GM12878 (cell line): ENCODE data around the gene UBASH3B. TPM values are rescaled to one million over a fixed set of nuclear protein-coding genes. Genes with fewer than 3 reads are reported as not detected.

ENCODE experiments used
- ATAC-seq: fragments of 200-7000 bp; cut with Tn5 transposase; 3 replicates; pipeline ENCODE4 v1.9.1; 2020; ENCODE audit warnings: mild to moderate bottlenecking, moderate library complexity
- BruUV-seq: library from RNA; stranded (reverse); fragments of 400-500 nt; replicated peaks from 2 replicates; lab custom pipeline; 2021; lab: Mats Ljungman, UMichigan
- CTCF ChIA-PET: fragments of 300-600 bp; sonication (Branson Sonifier 250); formaldehyde crosslinking; extraction: SDS; loops from one replicate; lab custom pipeline; 2021; ENCODE audit warnings: inconsistent platforms; lab: Yijun Ruan, JAX
- POLR2A ChIA-PET: fragments of 350-600 bp; formaldehyde crosslinking; extraction: SDS; loops from one replicate; lab custom pipeline; 2021; ENCODE audit warnings: inconsistent platforms; lab: Charles Lee
- RAD21 ChIA-PET: fragments of 300-600 bp; sonication (Branson Sonifier 250); formaldehyde crosslinking; loops from one replicate; lab custom pipeline; 2023; ENCODE audit warnings: antibody characterized with exemption; ENCODE audit not compliant: unreplicated experiment; lab: Charles Lee
- SMC1A ChIA-PET: fragments of 300-600 bp; sonication (Branson Sonifier 250); formaldehyde crosslinking; loops from one replicate; lab custom pipeline; 2023; ENCODE audit not compliant: unreplicated experiment, uncharacterized antibody; lab: Charles Lee
- DNase-seq: peaks from one replicate; pipeline ENCODE4 v3.0.0-alpha.2; 2011; ENCODE audit warnings: low read depth, low spot score
- FAIRE-seq: peaks from 3 replicates; lab custom pipeline; 2011; peaks lifted over from hg19 to GRCh38; lab: Jason Lieb, UNC
- H2AFZ ChIP-seq: 2 replicates; pipeline ENCODE4 v1.6.0; 2011; ENCODE audit warnings: low read depth, low read length, control low read depth; ENCODE audit not compliant: control insufficient read depth
- H3K27ac ChIP-seq: 2 replicates; pipeline ENCODE4 v1.5.1; 2011; ENCODE audit warnings: control low read depth; ENCODE audit not compliant: control insufficient read depth, insufficient read depth
- H3K27me3 ChIP-seq, 2 experiments: replicated peaks in 1 of 2; 2 replicates each; pipeline versions ENCODE4 v1.6.0 to v1.6.1; 2011; ENCODE audit warnings: low read length in 1 of 2; ENCODE audit not compliant: control insufficient read depth in 2 of 2, insufficient read depth in 2 of 2
- H3K36me3 ChIP-seq, 2 experiments: 2 replicates each; pipeline ENCODE4 v1.5.1; 2011; ENCODE audit warnings: low read length in 1 of 2; ENCODE audit not compliant: control insufficient read depth in 2 of 2, insufficient read depth in 2 of 2
- H3K4me1 ChIP-seq: 2 replicates; pipeline ENCODE4 v1.6.1; 2011; ENCODE audit warnings: mild to moderate bottlenecking, low read length, moderate library complexity, mixed read lengths; ENCODE audit not compliant: control insufficient read depth, insufficient read depth
- H3K4me2 ChIP-seq: 2 replicates; pipeline ENCODE4 v1.6.0; 2011; ENCODE audit warnings: control low read depth; ENCODE audit not compliant: control insufficient read depth, insufficient read depth
- H3K4me3 ChIP-seq: fragments of 200-600 bp; sonication (generic); 2 replicates; pipeline ENCODE4 v1.5.1; 2016
- H3K79me2 ChIP-seq: 2 replicates; pipeline ENCODE4 v1.6.0; 2011; ENCODE audit warnings: low read length; ENCODE audit not compliant: control insufficient read depth, insufficient read depth
- H3K9ac ChIP-seq: 2 replicates; pipeline ENCODE4 v1.8.0; 2011; ENCODE audit warnings: low read length, control low read depth, mixed read lengths; ENCODE audit not compliant: control insufficient read depth, insufficient read depth
- H3K9me3 ChIP-seq: replicated peaks from 3 replicates; pipeline ENCODE4 v1.5.1; 2011; ENCODE audit warnings: mild to moderate bottlenecking, low read length; ENCODE audit not compliant: control insufficient read depth, insufficient read depth
- H4K20me1 ChIP-seq: 2 replicates; pipeline ENCODE4 v1.6.0; 2011; ENCODE audit not compliant: control insufficient read depth, insufficient read depth
- ASH2L ChIP-seq: fragments of 300-600, 200-600 bp; sonication (generic); IDR thresholded peaks from 2 replicates; pipeline ENCODE4 v1.6.1; 2017; ENCODE audit warnings: low read depth, mild to moderate bottlenecking, borderline replicate concordance
- BHLHE40 ChIP-seq, 2 experiments: fragments of 450-650 bp in 1 of 2; IDR thresholded peaks; 2 replicates each; pipeline ENCODE4 v1.6.1; 2011 to 2017; ENCODE audit warnings: low read depth in 2 of 2, borderline replicate concordance in 1 of 2, improper control_type of control experiment in 1 of 2, low read length in 1 of 2, mild to moderate bottlenecking in 1 of 2
- EGR1 ChIP-seq, 2 experiments: IDR thresholded peaks; 1 replicate in 1 of 2; 2 replicates in 1 of 2; pipeline ENCODE4 v1.6.1; 2011 to 2012; ENCODE audit warnings: low read depth in 2 of 2, low read length in 2 of 2, borderline replicate concordance in 1 of 2, mild to moderate bottlenecking in 1 of 2, moderate library complexity in 1 of 2
- ETV6 ChIP-seq, 2 experiments: fragments of 450-650 bp in 1 of 2; IDR thresholded peaks in 1 of 2; conservative IDR thresholded peaks in 1 of 2; 2 replicates each; pipeline ENCODE4 v1.6.1; 2014; ENCODE audit warnings: antibody characterized with exemption in 1 of 2, borderline replicate concordance in 1 of 2, low read depth in 1 of 2, mild to moderate bottlenecking in 1 of 2, moderate library complexity in 1 of 2
- IKZF1 ChIP-seq: fragments of 450-650 bp; conservative IDR thresholded peaks from 2 replicates; pipeline ENCODE4 v1.6.1; 2017; ENCODE audit warnings: antibody characterized with exemption, mild to moderate bottlenecking
- IKZF2 ChIP-seq, 2 experiments: fragments of 450-650 bp; IDR thresholded peaks; 2 replicates each; pipeline ENCODE4 v1.6.1; 2017; ENCODE audit warnings: mild to moderate bottlenecking in 2 of 2, moderate library complexity in 2 of 2
- IRF3 ChIP-seq: fragments of 450-650 bp; IDR thresholded peaks from 2 replicates; pipeline ENCODE4 v1.6.1; 2014; ENCODE audit warnings: mild to moderate bottlenecking
- MEF2A ChIP-seq: IDR thresholded peaks from 2 replicates; pipeline ENCODE4 v1.6.1; 2011; ENCODE audit warnings: low read depth, mild to moderate bottlenecking, low read length, moderate library complexity; ENCODE audit not compliant: insufficient read depth
- NR2C1 ChIP-seq: fragments of 450-650 bp; IDR thresholded peaks from 2 replicates; pipeline ENCODE4 v1.6.1; 2017; ENCODE audit warnings: antibody characterized with exemption, mild to moderate bottlenecking, moderate library complexity
- PKNOX1 ChIP-seq: fragments of 450-650 bp; IDR thresholded peaks from 2 replicates; pipeline ENCODE4 v1.6.1; 2016; ENCODE audit warnings: mild to moderate bottlenecking
- POU2F2 ChIP-seq: IDR thresholded peaks from 3 replicates; pipeline ENCODE4 v1.6.1; 2011; ENCODE audit warnings: low read depth, mild to moderate bottlenecking, low read length, borderline replicate concordance
- RUNX3 ChIP-seq: IDR thresholded peaks from 2 replicates; pipeline ENCODE4 v1.6.1; 2012; ENCODE audit warnings: low read length, inconsistent platforms
- SRF ChIP-seq, 2 experiments: IDR thresholded peaks; 2 replicates each; pipeline ENCODE4 v1.6.1; 2011; ENCODE audit warnings: low read depth in 2 of 2, low read length in 2 of 2, mild to moderate bottlenecking in 1 of 2, moderate library complexity in 1 of 2
- TARDBP ChIP-seq: IDR thresholded peaks from 2 replicates; pipeline ENCODE4 v1.6.1; 2016; ENCODE audit warnings: borderline replicate concordance
- TCF12 ChIP-seq: IDR thresholded peaks from 2 replicates; pipeline ENCODE4 v1.6.1; 2011; ENCODE audit warnings: low read depth, mild to moderate bottlenecking, low read length
- TCF3 ChIP-seq: IDR thresholded peaks from 2 replicates; pipeline ENCODE4 v1.6.1; 2012; ENCODE audit warnings: low read depth, mild to moderate bottlenecking, low read length, borderline replicate concordance; ENCODE audit not compliant: insufficient read depth
- ZBTB40 ChIP-seq: fragments of 450-650 bp; IDR thresholded peaks from 2 replicates; pipeline ENCODE4 v1.6.1; 2016; ENCODE audit warnings: mild to moderate bottlenecking, moderate library complexity, borderline replicate concordance
- ZNF207 ChIP-seq: fragments of 450-650 bp; IDR thresholded peaks from 2 replicates; pipeline ENCODE4 v1.6.1; 2014; ENCODE audit warnings: antibody characterized with exemption, mild to moderate bottlenecking, borderline replicate concordance
- WGBS: methylation state at CpG from one replicate; pipeline ENCODE4 v1.1.6; 2016; ENCODE audit warnings: low lambda C conversion rate; ENCODE audit not compliant: insufficient replicate concordance, insufficient coverage; ENCODE audit errors: missing lambda C conversion rate; 5-methylcytosine and 5-hydroxymethylcytosine counted together
- in situ Hi-C: fragments of 300-500 bp; cut with MboI; formaldehyde crosslinking; loops from 9 replicates; pipeline ENCODE4 v1.14.3; 2018; ENCODE audit warnings: mixed read lengths
- intact Hi-C: fragments of 100-400 bp; cut with micrococcal nuclease; formaldehyde crosslinking; loops from one replicate; pipeline ENCODE4 v1.14.2; 2022; ENCODE audit not compliant: unreplicated experiment
- polyA plus RNA-seq, 11 experiments: library from polyadenylated mRNA; depleted of rRNA in 4 of 11; unstranded in 6 of 11; stranded (reverse) in 5 of 11; fragments of >200 nt; fragmentation: Nextera tagmentation in 4 of 11; fragmentation: Illumina TruSeq in 1 of 11; extraction: Ambion mirVana in 4 of 11; extraction: Trizol in 1 of 11; gene quantifications; 1 replicate in 1 of 11; 2 replicates in 10 of 11; pipeline versions ENCODE4 v1.2.1 to v1.2.3, GENCODE V29; 2011 to 2016; ENCODE audit warnings: inconsistent platforms in 2 of 11, missing spikeins in 2 of 11, low read depth in 1 of 11
- total RNA-seq, 4 experiments: library from RNA; depleted of rRNA in 3 of 4; stranded (reverse); fragments of >200 nt in 3 of 4; fragmentation: Illumina TruSeq in 1 of 4; extraction: Trizol in 1 of 4; gene quantifications; 2 replicates each; pipeline versions ENCODE4 v1.2.1 to v1.2.3, GENCODE V29; 2013 to 2021

UBASH3B gene
- total and polyA plus RNA-seq, 10 of the 15 experiments (the other 5 are each of a cell fraction or from before 2014, with no cell fraction given) = 0.18 to 3.3 (median 0.57) TPM

- Histone ChIP-seq H3K4me1 (peaks cover 15% of the 10 kb centered on the region), H3K9me3 (no peaks in the 10 kb centered on the region), H3K79me2 (no peaks in the 10 kb centered on the region), H4K20me1 (no peaks in the 10 kb centered on the region), H2AFZ (no peak overlapping the region), H3K9ac (no peak overlapping the region), H3K36me3 (no peaks in the 10 kb centered on the region), H3K27ac (no peak overlapping the region), H3K27me3 (peaks cover 0 to 5% of the 10 kb centered on the region in 2 experiments; a peak in 2 of 4 replicates), H3K4me3 (no peak overlapping the region), H3K4me2 (no peak overlapping the region)
- ATAC-seq = peak; percentile 55
- RAD21 ChIA-PET = interaction anchor here (1.0 to 1.5 kb wide), 3 partner anchors 47 to 85 kb away, joined by 3 to 7 read pairs (median 4); no protein-coding TSS in a partner anchor
- WGBS = 44% methylated on average over 11 of the region's 11 CpGs
- no peak for TF ChIP-seq ASH2L
- TF ChIP-seq MEF2A = 0 out of 2 replicates have a peak, but pooled peaks have one; percentile 43
- TF ChIP-seq IRF3 = no peak
- TF ChIP-seq RUNX3 = peak; percentile 27; the same call in 1 of the 2 replicates
- TF ChIP-seq BHLHE40 (IDR thresholded peaks at IDR 0.05; ENCODE audit: borderline replicate concordance in 1 of 2, low read depth in 2 of 2, low read length in 1 of 2) = peak; percentile 67 to 79; a peak in 2 of 4 replicates
- TF ChIP-seq ZBTB40 = no peak
- TF ChIP-seq ZNF207 = no peak
- TF ChIP-seq POU2F2 = no peak
- 0 out of 4 replicates have a peak, but pooled peaks of 1 of the 2 experiments have one; percentile 8 for TF ChIP-seq IKZF2 (IDR thresholded peaks at IDR 0.05)
- peak in 1 of 2 experiments; percentile 87; a peak in 2 of 3 replicates for TF ChIP-seq EGR1 (IDR thresholded peaks at IDR 0.05; ENCODE audit: borderline replicate concordance in 1 of 2, low read depth in 2 of 2, low read length in 2 of 2)
- no peak for TF ChIP-seq ETV6 (conservative IDR thresholded peaks at IDR 0.05 in 1 of 2, IDR thresholded peaks at IDR 0.05 in 1 of 2; ENCODE audit: borderline replicate concordance in 1 of 2, low read depth in 1 of 2)
- TF ChIP-seq TCF12 = 0 out of 2 replicates have a peak, but pooled peaks have one; percentile 11
- no peak for TF ChIP-seq NR2C1
- TF ChIP-seq IKZF1 = no peak
- TF ChIP-seq SRF (IDR thresholded peaks at IDR 0.05; ENCODE audit: low read depth in 2 of 2, low read length in 2 of 2) = no peak
- TF ChIP-seq PKNOX1 = peak; percentile 43; the same call in 1 of the 2 replicates
- TF ChIP-seq TCF3 = no peak
- TF ChIP-seq TARDBP = no peak
- no peak for FAIRE-seq
- POLR2A ChIA-PET = no interaction called here
- SMC1A ChIA-PET = interaction anchor here (1.2 to 2.0 kb wide), 3 partner anchors 10 to 55 kb away, joined by 3 to 8 read pairs (median 3); no protein-coding TSS in a partner anchor
- BruUV-seq = no TSS peak
- CTCF ChIA-PET = interaction anchor here (0.8 to 1.8 kb wide), 4 partner anchors 12 to 163 kb away, joined by 3 to 9 read pairs (median 3); no protein-coding TSS in a partner anchor
- intact Hi-C loops = no loop called here
- in situ Hi-C loops = no loop called here
- no peak for DNase-seq
Measured at GRCh38 chr11:122696662-122697061, 41.1 kb downstream of the UBASH3B start.
